Neural cell (in vitro differentiated cells): ENCODE data around the gene CRIP1. TPM values are rescaled to one million over a fixed set of nuclear protein-coding genes. Genes with fewer than 3 reads are reported as not detected.

Experiments used
- H2AFZ ChIP-seq: fragments of 200-600, 300-800 bp; sonication (generic), shearing (Covaris generic); 2 replicates; pipeline ENCODE4 v1.6.0; 2014; ENCODE audit warnings: low read depth, mild to moderate bottlenecking, antibody characterized with exemption, low read length, moderate library complexity
- H3F3A ChIP-seq: fragments of 200-600 bp; shearing (Covaris generic); 2 replicates; pipeline ENCODE4 v1.6.1; 2016; ENCODE audit warnings: mild to moderate bottlenecking, moderate library complexity, mixed read lengths, antibody characterized with exemption, low read length; ENCODE audit not compliant: insufficient read depth, poor library complexity, severe bottlenecking
- H3K27ac ChIP-seq: fragments of 200-600, 300-800 bp; sonication (generic), shearing (Covaris generic); 2 replicates; pipeline ENCODE4 v1.5.1; 2014; ENCODE audit warnings: mild to moderate bottlenecking, low read length, moderate library complexity
- H3K27me3 ChIP-seq: fragments of 300-800, 200-600 bp; sonication (generic), shearing (Covaris generic); 2 replicates; pipeline ENCODE4 v1.6.0; 2014; ENCODE audit warnings: mild to moderate bottlenecking, low read depth, low read length, moderate library complexity; ENCODE audit not compliant: insufficient read depth
- H3K36me3 ChIP-seq: fragments of 300-800, 200-600 bp; sonication (generic), shearing (Covaris generic); 2 replicates; pipeline ENCODE4 v1.5.1; 2014; ENCODE audit warnings: mild to moderate bottlenecking, antibody characterized with exemption, low read length, moderate library complexity; ENCODE audit not compliant: insufficient read depth
- H3K4me2 ChIP-seq: fragments of 300-800, 200-600 bp; sonication (generic), shearing (Covaris generic); 2 replicates; pipeline ENCODE4 v1.6.0; 2014; ENCODE audit warnings: mild to moderate bottlenecking, low read length
- H3K4me3 ChIP-seq: fragments of 300-800, 200-600 bp; sonication (generic), shearing (Covaris generic); 2 replicates; pipeline ENCODE4 v1.5.1; 2014; ENCODE audit warnings: mild to moderate bottlenecking, low read length, moderate library complexity
- H3K79me2 ChIP-seq: fragments of 200-600 bp; shearing (Covaris generic); replicated peaks from 2 replicates; pipeline ENCODE4 v1.6.0; 2014; ENCODE audit warnings: mild to moderate bottlenecking, low read length, moderate library complexity; ENCODE audit not compliant: insufficient read depth
- H3K9ac ChIP-seq: fragments of 300-800, 200-600 bp; sonication (generic), shearing (Covaris generic); 2 replicates; pipeline ENCODE4 v1.6.1; 2016; ENCODE audit warnings: mild to moderate bottlenecking, low read length, mixed read lengths
- H3K9me2 ChIP-seq: fragments of 200-600 bp; shearing (Covaris generic); 2 replicates; pipeline ENCODE4 v1.6.1; 2016; ENCODE audit warnings: mild to moderate bottlenecking, low read length, mixed read lengths; ENCODE audit not compliant: insufficient read depth
- H3K9me3 ChIP-seq: fragments of 200-600, 300-800 bp; sonication (generic), shearing (Covaris generic); 2 replicates; pipeline ENCODE4 v1.6.1; 2016; ENCODE audit warnings: mild to moderate bottlenecking, mixed run types, low read length, moderate library complexity, mixed read lengths
- H4K20me1 ChIP-seq: fragments of 200-600 bp; shearing (Covaris generic); 2 replicates; pipeline ENCODE4 v1.6.1; 2016; ENCODE audit warnings: mild to moderate bottlenecking, mixed run types; ENCODE audit not compliant: insufficient read depth
- EP300 ChIP-seq: fragments of 450-650 bp; conservative IDR thresholded peaks from 2 replicates; pipeline ENCODE4 v1.6.1; 2014; ENCODE audit warnings: antibody characterized with exemption, mild to moderate bottlenecking, moderate library complexity; ENCODE audit not compliant: poor library complexity, severe bottlenecking
- EZH2 ChIP-seq: fragments of 200-600, 300-800 bp; shearing (Covaris generic), sonication (generic); IDR thresholded peaks from 2 replicates; pipeline ENCODE4 v1.6.1; 2014; ENCODE audit warnings: antibody characterized with exemption, low read length, borderline replicate concordance, mild to moderate bottlenecking; ENCODE audit not compliant: insufficient read depth, poor library complexity, severe bottlenecking
- MXI1 ChIP-seq: fragments of 450-650 bp; conservative IDR thresholded peaks from 2 replicates; pipeline ENCODE4 v1.6.1; 2014; ENCODE audit warnings: antibody characterized with exemption, mild to moderate bottlenecking; ENCODE audit not compliant: poor library complexity, severe bottlenecking
- POLR2AphosphoS5 ChIP-seq: IDR thresholded peaks from 2 replicates; pipeline ENCODE4 v1.6.1; 2012
- RAD21 ChIP-seq: fragments of 450-650 bp; conservative IDR thresholded peaks from 2 replicates; pipeline ENCODE4 v1.6.1; 2014; ENCODE audit warnings: antibody characterized with exemption, mild to moderate bottlenecking, moderate library complexity
- SMC3 ChIP-seq: fragments of 450-650 bp; conservative IDR thresholded peaks from 2 replicates; pipeline ENCODE4 v1.6.1; 2014; ENCODE audit warnings: antibody characterized with exemption, mild to moderate bottlenecking, moderate library complexity; ENCODE audit not compliant: poor library complexity
- TAF1 ChIP-seq: IDR thresholded peaks from 2 replicates; pipeline ENCODE4 v1.6.1; 2012; ENCODE audit warnings: low read depth
- polyA plus RNA-seq: library from polyadenylated mRNA; depleted of rRNA; stranded (reverse); fragments of >200 nt; gene quantifications from 2 replicates; pipeline ENCODE4 v1.2.3, GENCODE V29; 2014
- TF ChIP-seq, protein P1 (sequence below): fragments of 450-650 bp; IDR thresholded peaks from 2 replicates; pipeline ENCODE4 v1.5.1; 2014; ENCODE audit warnings: antibody characterized with exemption, mild to moderate bottlenecking, moderate library complexity; ENCODE audit not compliant: poor library complexity, severe bottlenecking
- TF ChIP-seq, protein P2 (sequence below): IDR thresholded peaks from 2 replicates; pipeline ENCODE4 v1.6.1; 2012; ENCODE audit warnings: borderline replicate concordance

The CRIP1 gene
- polyA plus RNA-seq, 1 donor from 2014 or later = 0.58 TPM

DNA sequence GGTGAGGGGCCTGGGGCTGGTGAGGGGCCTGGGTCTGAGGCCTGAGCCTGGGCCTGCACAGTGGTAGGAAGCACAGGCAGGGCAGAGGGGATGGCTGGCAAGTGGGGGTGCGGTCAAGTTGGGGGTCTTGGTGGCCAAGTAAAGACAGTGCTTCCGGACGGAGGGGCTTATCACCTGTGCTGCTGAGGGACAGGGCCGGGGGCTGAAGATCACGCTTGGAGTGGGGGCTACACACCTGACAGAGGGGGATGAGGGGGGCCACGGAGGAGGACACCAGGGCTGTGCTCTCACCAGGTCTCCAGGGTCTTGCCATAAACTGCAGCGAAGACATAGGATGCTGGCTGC is 16.6 kb downstream of the CRIP1 start:
- H3K27me3 ChIP-seq = no peaks in the 10 kb centered on the region
- H3K27ac ChIP-seq = no peak overlapping the region
- no peak for TF ChIP-seq EP300
- TF ChIP-seq EZH2 = no peak
- no peak for TF ChIP-seq POLR2AphosphoS5
- TF ChIP-seq SMC3 = no peak
- TF ChIP-seq TAF1 = no peak
- TF ChIP-seq MXI1 = no peak
- TF ChIP-seq, protein P1, sequence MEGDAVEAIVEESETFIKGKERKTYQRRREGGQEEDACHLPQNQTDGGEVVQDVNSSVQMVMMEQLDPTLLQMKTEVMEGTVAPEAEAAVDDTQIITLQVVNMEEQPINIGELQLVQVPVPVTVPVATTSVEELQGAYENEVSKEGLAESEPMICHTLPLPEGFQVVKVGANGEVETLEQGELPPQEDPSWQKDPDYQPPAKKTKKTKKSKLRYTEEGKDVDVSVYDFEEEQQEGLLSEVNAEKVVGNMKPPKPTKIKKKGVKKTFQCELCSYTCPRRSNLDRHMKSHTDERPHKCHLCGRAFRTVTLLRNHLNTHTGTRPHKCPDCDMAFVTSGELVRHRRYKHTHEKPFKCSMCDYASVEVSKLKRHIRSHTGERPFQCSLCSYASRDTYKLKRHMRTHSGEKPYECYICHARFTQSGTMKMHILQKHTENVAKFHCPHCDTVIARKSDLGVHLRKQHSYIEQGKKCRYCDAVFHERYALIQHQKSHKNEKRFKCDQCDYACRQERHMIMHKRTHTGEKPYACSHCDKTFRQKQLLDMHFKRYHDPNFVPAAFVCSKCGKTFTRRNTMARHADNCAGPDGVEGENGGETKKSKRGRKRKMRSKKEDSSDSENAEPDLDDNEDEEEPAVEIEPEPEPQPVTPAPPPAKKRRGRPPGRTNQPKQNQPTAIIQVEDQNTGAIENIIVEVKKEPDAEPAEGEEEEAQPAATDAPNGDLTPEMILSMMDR = no peak
- TF ChIP-seq, protein P2, sequence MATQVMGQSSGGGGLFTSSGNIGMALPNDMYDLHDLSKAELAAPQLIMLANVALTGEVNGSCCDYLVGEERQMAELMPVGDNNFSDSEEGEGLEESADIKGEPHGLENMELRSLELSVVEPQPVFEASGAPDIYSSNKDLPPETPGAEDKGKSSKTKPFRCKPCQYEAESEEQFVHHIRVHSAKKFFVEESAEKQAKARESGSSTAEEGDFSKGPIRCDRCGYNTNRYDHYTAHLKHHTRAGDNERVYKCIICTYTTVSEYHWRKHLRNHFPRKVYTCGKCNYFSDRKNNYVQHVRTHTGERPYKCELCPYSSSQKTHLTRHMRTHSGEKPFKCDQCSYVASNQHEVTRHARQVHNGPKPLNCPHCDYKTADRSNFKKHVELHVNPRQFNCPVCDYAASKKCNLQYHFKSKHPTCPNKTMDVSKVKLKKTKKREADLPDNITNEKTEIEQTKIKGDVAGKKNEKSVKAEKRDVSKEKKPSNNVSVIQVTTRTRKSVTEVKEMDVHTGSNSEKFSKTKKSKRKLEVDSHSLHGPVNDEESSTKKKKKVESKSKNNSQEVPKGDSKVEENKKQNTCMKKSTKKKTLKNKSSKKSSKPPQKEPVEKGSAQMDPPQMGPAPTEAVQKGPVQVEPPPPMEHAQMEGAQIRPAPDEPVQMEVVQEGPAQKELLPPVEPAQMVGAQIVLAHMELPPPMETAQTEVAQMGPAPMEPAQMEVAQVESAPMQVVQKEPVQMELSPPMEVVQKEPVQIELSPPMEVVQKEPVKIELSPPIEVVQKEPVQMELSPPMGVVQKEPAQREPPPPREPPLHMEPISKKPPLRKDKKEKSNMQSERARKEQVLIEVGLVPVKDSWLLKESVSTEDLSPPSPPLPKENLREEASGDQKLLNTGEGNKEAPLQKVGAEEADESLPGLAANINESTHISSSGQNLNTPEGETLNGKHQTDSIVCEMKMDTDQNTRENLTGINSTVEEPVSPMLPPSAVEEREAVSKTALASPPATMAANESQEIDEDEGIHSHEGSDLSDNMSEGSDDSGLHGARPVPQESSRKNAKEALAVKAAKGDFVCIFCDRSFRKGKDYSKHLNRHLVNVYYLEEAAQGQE = no peak
- no peak for TF ChIP-seq RAD21
- H3K9ac ChIP-seq = no peak overlapping the region
- H3K9me2 ChIP-seq = no peaks in the 10 kb centered on the region
- H3K4me3 ChIP-seq = no peak overlapping the region
- no peaks in the 10 kb centered on the region for H4K20me1 ChIP-seq
- H3K36me3 ChIP-seq = no peaks in the 10 kb centered on the region
- H2AFZ ChIP-seq = no peak overlapping the region
- H3K4me2 ChIP-seq = no peak overlapping the region
- H3F3A ChIP-seq = no peaks in the 10 kb centered on the region
- no peaks in the 10 kb centered on the region for H3K9me3 ChIP-seq
- H3K79me2 ChIP-seq = no peaks in the 10 kb centered on the region

DNA sequence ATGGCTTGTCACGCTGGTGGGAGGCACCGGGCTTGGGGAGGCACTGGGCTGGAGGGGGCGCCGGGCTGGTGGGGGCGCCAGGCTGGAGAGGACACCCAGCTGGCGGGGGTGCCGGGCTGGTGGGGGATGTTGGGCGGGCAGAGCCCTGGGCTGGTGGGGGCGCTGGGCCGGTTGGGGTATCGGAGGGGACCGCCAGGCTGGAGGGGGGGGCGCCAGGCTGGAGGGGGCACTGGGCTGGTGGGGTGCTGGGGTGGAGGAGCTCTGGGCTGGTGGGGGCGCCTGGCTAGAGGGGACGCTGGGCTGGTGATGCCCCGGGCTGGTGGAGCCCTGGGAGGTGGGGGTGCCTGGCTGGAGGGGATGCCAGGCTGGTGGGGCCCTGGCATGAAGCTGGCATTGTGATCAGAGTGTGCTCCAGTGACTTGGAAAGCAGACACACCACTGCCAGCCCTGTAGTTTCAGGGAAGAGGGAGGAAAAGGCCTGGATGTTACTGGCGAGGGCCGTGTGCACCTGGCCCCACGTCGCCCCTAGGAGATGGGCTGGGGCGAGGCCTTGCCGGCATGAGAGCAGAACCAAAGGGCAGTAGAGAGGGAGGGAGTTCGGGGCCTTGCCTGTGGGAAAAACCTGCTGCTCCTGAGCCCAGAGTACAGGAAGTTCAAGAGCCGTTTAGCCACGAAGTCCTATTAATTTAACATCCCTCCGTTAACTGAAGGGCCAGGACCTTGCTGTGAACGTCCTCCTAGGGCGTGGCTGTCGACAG is 17.4 kb downstream of the CRIP1 start:
- Histone ChIP-seq H3K9me2 (no peaks in the 10 kb centered on the region), H3K27ac (no peak overlapping the region), H3K9ac (no peak overlapping the region), H3K79me2 (no peaks in the 10 kb centered on the region), H3F3A (no peaks in the 10 kb centered on the region), H3K4me3 (no peak overlapping the region), H4K20me1 (no peaks in the 10 kb centered on the region), H3K27me3 (no peaks in the 10 kb centered on the region), H3K4me2 (no peak overlapping the region), H3K9me3 (no peaks in the 10 kb centered on the region), H3K36me3 (no peaks in the 10 kb centered on the region), H2AFZ (no peak overlapping the region)
- TF ChIP-seq, protein P1 = no peak
- TF ChIP-seq EP300 = no peak
- TF ChIP-seq MXI1 = no peak
- TF ChIP-seq RAD21 = no peak
- TF ChIP-seq TAF1 = no peak
- TF ChIP-seq SMC3 = no peak
- no peak for TF ChIP-seq EZH2
- TF ChIP-seq, protein P2 = no peak
- no peak for TF ChIP-seq POLR2AphosphoS5
